Neutrophil (primary cell): ENCODE results near the gene PRSS12.
"Not testable (repeated sequence)": the region's sequence is repeated elsewhere in the genome, so short reads cannot be mapped to it uniquely, and the experiment has no call there.

Experiments
- H3K27ac ChIP-seq: fragments of 200-600 bp; sonication (generic); 2 replicates; pipeline ENCODE4 v1.5.1; 2016; ENCODE audit warnings: mild to moderate bottlenecking, moderate library complexity
- H3K27me3 ChIP-seq: fragments of 200-600 bp; sonication (generic); 2 replicates; pipeline ENCODE4 v1.6.0; 2016; ENCODE audit warnings: mild to moderate bottlenecking
- H3K36me3 ChIP-seq: fragments of 200-600 bp; sonication (generic); 2 replicates; pipeline ENCODE4 v1.5.1; 2017
- H3K4me1 ChIP-seq, 2 experiments: fragments of 200-600 bp in 1 of 2; sonication (generic) in 1 of 2; 1 replicate in 1 of 2; 2 replicates in 1 of 2; pipeline versions ENCODE4 v1.5.1 to v1.6.1; 2013 to 2016; ENCODE audit warnings: low read depth in 1 of 2, low read length in 1 of 2, mild to moderate bottlenecking in 1 of 2, moderate library complexity in 1 of 2; ENCODE audit not compliant: control insufficient read depth in 1 of 2, insufficient read depth in 1 of 2
- H3K4me3 ChIP-seq, 2 experiments: fragments of 200-600 bp in 1 of 2; sonication (generic) in 1 of 2; 1 replicate in 1 of 2; 2 replicates in 1 of 2; pipeline ENCODE4 v1.5.1; 2013 to 2016; ENCODE audit warnings: low read depth in 1 of 2, low read length in 1 of 2, mild to moderate bottlenecking in 1 of 2, moderate library complexity in 1 of 2
- H3K9me3 ChIP-seq: fragments of 200-600 bp; sonication (generic); 2 replicates; pipeline ENCODE4 v1.5.1; 2016
- CTCF ChIP-seq: fragments of 200-600 bp; sonication (generic); IDR thresholded peaks from 2 replicates; pipeline ENCODE4 v1.5.1; 2016; ENCODE audit warnings: antibody characterized with exemption

PRSS12 gene, protein sequence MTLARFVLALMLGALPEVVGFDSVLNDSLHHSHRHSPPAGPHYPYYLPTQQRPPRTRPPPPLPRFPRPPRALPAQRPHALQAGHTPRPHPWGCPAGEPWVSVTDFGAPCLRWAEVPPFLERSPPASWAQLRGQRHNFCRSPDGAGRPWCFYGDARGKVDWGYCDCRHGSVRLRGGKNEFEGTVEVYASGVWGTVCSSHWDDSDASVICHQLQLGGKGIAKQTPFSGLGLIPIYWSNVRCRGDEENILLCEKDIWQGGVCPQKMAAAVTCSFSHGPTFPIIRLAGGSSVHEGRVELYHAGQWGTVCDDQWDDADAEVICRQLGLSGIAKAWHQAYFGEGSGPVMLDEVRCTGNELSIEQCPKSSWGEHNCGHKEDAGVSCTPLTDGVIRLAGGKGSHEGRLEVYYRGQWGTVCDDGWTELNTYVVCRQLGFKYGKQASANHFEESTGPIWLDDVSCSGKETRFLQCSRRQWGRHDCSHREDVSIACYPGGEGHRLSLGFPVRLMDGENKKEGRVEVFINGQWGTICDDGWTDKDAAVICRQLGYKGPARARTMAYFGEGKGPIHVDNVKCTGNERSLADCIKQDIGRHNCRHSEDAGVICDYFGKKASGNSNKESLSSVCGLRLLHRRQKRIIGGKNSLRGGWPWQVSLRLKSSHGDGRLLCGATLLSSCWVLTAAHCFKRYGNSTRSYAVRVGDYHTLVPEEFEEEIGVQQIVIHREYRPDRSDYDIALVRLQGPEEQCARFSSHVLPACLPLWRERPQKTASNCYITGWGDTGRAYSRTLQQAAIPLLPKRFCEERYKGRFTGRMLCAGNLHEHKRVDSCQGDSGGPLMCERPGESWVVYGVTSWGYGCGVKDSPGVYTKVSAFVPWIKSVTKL

DNA sequence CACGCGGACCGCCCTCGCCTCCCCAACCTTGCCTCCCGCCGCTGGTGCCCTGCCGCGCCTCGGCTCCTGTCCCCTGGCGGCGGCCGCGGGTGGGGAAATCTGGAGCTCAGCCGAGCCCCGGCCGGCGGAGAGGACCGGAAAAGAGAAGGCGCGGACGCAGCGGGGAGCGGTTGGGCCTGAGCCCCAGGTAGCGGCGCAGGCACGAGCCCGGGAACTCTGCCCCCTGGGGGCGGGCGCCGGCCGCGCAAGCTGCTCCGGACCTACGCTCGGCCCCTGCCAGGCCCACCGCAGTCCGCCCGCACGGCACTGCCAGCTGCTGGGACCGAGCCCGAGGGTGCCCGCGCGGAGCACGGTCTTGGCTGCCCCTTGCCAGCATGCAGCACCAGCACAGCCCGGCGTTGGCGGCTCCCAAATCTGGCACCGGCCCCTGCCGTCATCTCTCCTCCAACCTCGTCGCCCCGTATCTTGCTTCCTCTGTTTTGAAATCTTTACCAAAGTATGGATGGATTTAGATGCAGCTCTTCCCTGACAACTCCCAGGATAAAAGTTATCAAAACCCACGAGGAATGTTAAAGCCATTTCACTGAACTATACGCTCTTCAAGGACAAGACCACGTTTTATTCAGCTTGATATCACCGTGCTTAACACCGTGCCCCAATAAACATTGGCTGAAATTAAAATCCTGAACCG lies at the start of gene PRSS12:
Gene PRSS12 (minus strand): TSS at position 161 of the 691 bp plus-strand sequence. CDS start 283 bp downstream, outside the sequence.
- H3K27me3 ChIP-seq, result peaks cover 97% of the 10 kb centered on the region
- H3K27ac ChIP-seq, result no peak within 1 kb of the TSS
- peak within 1 kb of the TSS; percentile 37 to 47 for H3K4me3 ChIP-seq
- peaks cover 12 to 17% of the 10 kb centered on the region in 2 experiments for H3K4me1 ChIP-seq
- H3K36me3 ChIP-seq, result no peaks in the 10 kb centered on the region
- no peaks in the 10 kb centered on the region for H3K9me3 ChIP-seq
- peak; percentile 56 for TF ChIP-seq CTCF

DNA sequence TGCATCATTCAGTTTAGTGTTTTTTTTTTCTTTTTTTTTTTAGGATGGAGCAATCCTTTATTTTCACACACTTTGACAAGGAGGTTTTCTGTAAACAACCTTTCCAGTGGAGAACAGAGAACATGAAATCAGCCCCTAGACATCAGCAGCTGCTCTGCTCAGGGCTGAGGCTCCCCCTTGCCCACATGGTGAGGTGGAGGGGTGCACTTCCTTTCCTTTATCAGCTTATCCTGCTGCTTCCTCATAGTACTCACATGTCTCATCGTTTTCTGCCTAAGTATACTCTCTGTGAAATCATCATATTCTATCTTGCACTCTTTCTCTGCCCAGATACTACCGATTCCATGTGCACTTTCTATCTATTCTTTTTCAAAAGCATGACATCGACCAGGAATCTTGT lies 47.6 kb upstream of the PRSS12 start:
- H3K4me3 ChIP-seq, result no peak overlapping the region
- H3K27ac ChIP-seq, result no peak overlapping the region
- TF ChIP-seq CTCF, result no peak
- no peaks in the 10 kb centered on the region for H3K9me3 ChIP-seq
- H3K4me1 ChIP-seq, result peaks cover 12 to 26% of the 10 kb centered on the region in 2 experiments
- H3K27me3 ChIP-seq, result no peaks in the 10 kb centered on the region
- H3K36me3 ChIP-seq, result no peaks in the 10 kb centered on the region

GRCh38 chr4:118399883-118400282 lies 47.1 kb upstream of the PRSS12 start:
- not testable (repeated sequence) for H3K4me3 ChIP-seq, H3K27me3 ChIP-seq, H3K9me3 ChIP-seq, H3K36me3 ChIP-seq, H3K27ac ChIP-seq
- peaks cover 12 to 26% of the 10 kb centered on the region in 2 experiments for H3K4me1 ChIP-seq

GRCh38 chr4:118398226-118399090 lies 45.7 kb upstream of the PRSS12 start:
- no peaks in the 10 kb centered on the region for H3K27me3 ChIP-seq
- H3K9me3 ChIP-seq, result no peaks in the 10 kb centered on the region

GRCh38 chr4:118397623-118397979 lies 44.8 kb upstream of the PRSS12 start:
- Histone ChIP-seq H3K27ac (no peak overlapping the region), H3K27me3 (no peaks in the 10 kb centered on the region), H3K36me3 (no peaks in the 10 kb centered on the region), H3K4me3 (no peak overlapping the region), H3K9me3 (no peaks in the 10 kb centered on the region), H3K4me1 (peaks cover 12 to 23% of the 10 kb centered on the region in 2 experiments)
- no peak for TF ChIP-seq CTCF

More at GRCh38 chr4:118398226-118399090, 45.7 kb upstream of the PRSS12 start:
- no peak overlapping the region for H3K4me3 ChIP-seq
- no peaks in the 10 kb centered on the region for H3K36me3 ChIP-seq
- peaks cover 12 to 26% of the 10 kb centered on the region in 2 experiments for H3K4me1 ChIP-seq
- no peak for TF ChIP-seq CTCF
- peak overlapping the region; percentile 34 for H3K27ac ChIP-seq
